Loucy (cell line): Measurements from ENCODE around the gene SULT1C3.

ENCODE experiments used
- H2AFZ ChIP-seq: fragments of 200-600 bp; sonication (generic); 2 replicates; pipeline ENCODE4 v1.6.0; 2016; ENCODE audit warnings: antibody characterized with exemption, mild to moderate bottlenecking, low read length, moderate library complexity
- H3F3A ChIP-seq: fragments of 200-600 bp; 2 replicates; pipeline ENCODE4 v1.6.0; 2016; ENCODE audit warnings: antibody characterized with exemption, low read depth, mild to moderate bottlenecking
- H3K27me3 ChIP-seq: fragments of 200-600 bp; sonication (generic); 2 replicates; pipeline ENCODE4 v1.6.1; 2014; ENCODE audit warnings: low read length, mild to moderate bottlenecking; ENCODE audit not compliant: insufficient read depth, poor library complexity, severe bottlenecking
- H3K36me3 ChIP-seq: fragments of 200-600 bp; sonication (generic); 2 replicates; pipeline ENCODE4 v1.6.1; 2016; ENCODE audit warnings: low read length; ENCODE audit not compliant: insufficient read depth
- H3K4me1 ChIP-seq: fragments of 200-600 bp; sonication (generic); 2 replicates; pipeline ENCODE4 v1.5.1; 2014; ENCODE audit warnings: low read length, mild to moderate bottlenecking; ENCODE audit not compliant: insufficient read depth, poor library complexity, severe bottlenecking
- H3K4me2 ChIP-seq: fragments of 200-600 bp; sonication (generic); 2 replicates; pipeline ENCODE4 v1.6.0; 2014; ENCODE audit warnings: antibody characterized with exemption, low read length, low read depth, mild to moderate bottlenecking; ENCODE audit not compliant: poor library complexity, severe bottlenecking
- H3K4me3 ChIP-seq: fragments of 200-600 bp; sonication (generic); 2 replicates; pipeline ENCODE4 v1.5.1; 2014; ENCODE audit warnings: low read length, mild to moderate bottlenecking, mixed read lengths; ENCODE audit not compliant: poor library complexity, severe bottlenecking
- H3K79me2 ChIP-seq: fragments of 200-600 bp; sonication (generic); 2 replicates; pipeline ENCODE4 v1.6.1; 2014; ENCODE audit warnings: low read length; ENCODE audit not compliant: insufficient read depth
- H3K9ac ChIP-seq: fragments of 200-600 bp; sonication (generic); 2 replicates; pipeline ENCODE4 v1.6.0; 2014; ENCODE audit warnings: mild to moderate bottlenecking, low read depth, low read length, moderate library complexity; ENCODE audit not compliant: poor library complexity, severe bottlenecking
- H3K9me2 ChIP-seq: fragments of 200-600 bp; sonication (generic); replicated peaks from 2 replicates; pipeline ENCODE4 v1.6.1; 2016; ENCODE audit warnings: low read depth, low read length, mixed read lengths
- H3K9me3 ChIP-seq: fragments of 200-600 bp; sonication (generic); 2 replicates; pipeline ENCODE4 v1.6.1; 2014; ENCODE audit warnings: mild to moderate bottlenecking, antibody characterized with exemption, low read length, low read depth; ENCODE audit not compliant: insufficient read depth
- H4K20me1 ChIP-seq: fragments of 200-600 bp; sonication (generic); 2 replicates; pipeline ENCODE4 v1.6.0; 2014; ENCODE audit warnings: antibody characterized with exemption, low read length, mild to moderate bottlenecking; ENCODE audit not compliant: insufficient read depth, poor library complexity, severe bottlenecking
- CTCF ChIP-seq: fragments of 200-600 bp; sonication (generic); conservative IDR thresholded peaks from 2 replicates; pipeline ENCODE4 v1.5.1; 2014; ENCODE audit warnings: mild to moderate bottlenecking, antibody characterized with exemption, low read length
- EZH2phosphoT487 ChIP-seq: fragments of 200-600 bp; IDR thresholded peaks from 2 replicates; pipeline ENCODE4 v1.6.1; 2018; ENCODE audit warnings: antibody characterized with exemption, mild to moderate bottlenecking, moderate library complexity, borderline replicate concordance

The SULT1C3 gene

GRCh38 chr2:108287169-108287568, 47.4 kb downstream of the SULT1C3 start:
- Histone ChIP-seq H3K9ac (no peak overlapping the region), H3K36me3 (no peaks in the 10 kb centered on the region), H3K27me3 (no peaks in the 10 kb centered on the region)

GRCh38 chr2:108288534-108289106, 48.9 kb downstream of the SULT1C3 start, which contains the start of gene SULT1C2:
TSS of gene SULT1C2 (plus strand) at chr2:108288895. CDS start at chr2:108293668, 4,773 bp downstream.
- Histone ChIP-seq H3K36me3 (no peaks in the 10 kb centered on the region), H4K20me1 (no peaks in the 10 kb centered on the region), H3F3A (no peaks in the 10 kb centered on the region), H3K27me3 (no peaks in the 10 kb centered on the region), H3K9me2 (no peaks in the 10 kb centered on the region), H3K4me3 (no peak within 1 kb of the TSS), H3K9me3 (no peaks in the 10 kb centered on the region), H3K79me2 (no peaks in the 10 kb centered on the region), H3K9ac (no peak within 1 kb of the TSS), H3K4me1 (no peaks in the 10 kb centered on the region), H2AFZ (no peak within 1 kb of the TSS), H3K4me2 (no peak within 1 kb of the TSS)
- no peak for TF ChIP-seq EZH2phosphoT487
- no peak for TF ChIP-seq CTCF

More at GRCh38 chr2:108287169-108287568, 47.4 kb downstream of the SULT1C3 start:
- Histone ChIP-seq H3K9me2 (no peaks in the 10 kb centered on the region), H2AFZ (no peak overlapping the region), H3F3A (no peaks in the 10 kb centered on the region), H3K4me1 (no peaks in the 10 kb centered on the region), H3K4me2 (no peak overlapping the region), H3K79me2 (no peaks in the 10 kb centered on the region), H3K4me3 (no peak overlapping the region), H3K9me3 (no peaks in the 10 kb centered on the region), H4K20me1 (no peaks in the 10 kb centered on the region)
- no peak for TF ChIP-seq EZH2phosphoT487
- TF ChIP-seq CTCF, result no peak

- no peaks in the 10 kb centered on the region for H3K4me1 ChIP-seq
- H2AFZ ChIP-seq, result no peak overlapping the region
- H3K9me2 ChIP-seq, result no peaks in the 10 kb centered on the region
- H3F3A ChIP-seq, result no peaks in the 10 kb centered on the region
- H3K9ac ChIP-seq, result no peak overlapping the region
- H3K36me3 ChIP-seq, result no peaks in the 10 kb centered on the region
- no peaks in the 10 kb centered on the region for H3K79me2 ChIP-seq
- H3K4me3 ChIP-seq, result no peak overlapping the region
- no peaks in the 10 kb centered on the region for H3K27me3 ChIP-seq
- H3K9me3 ChIP-seq, result no peaks in the 10 kb centered on the region
- TF ChIP-seq EZH2phosphoT487 (no peak), CTCF (no peak)
- H4K20me1 ChIP-seq, result no peaks in the 10 kb centered on the region
- no peak overlapping the region for H3K4me2 ChIP-seq
Observed at GRCh38 chr2:108293850-108294249, 54.1 kb downstream of the SULT1C3 start.
